Central memory CD8-positive, alpha-beta T cell (primary cell): Measurements from ENCODE around the gene ATP5PO.
"Not testable (repeated sequence)": the region's sequence is repeated elsewhere in the genome, so short reads cannot be mapped to it uniquely, and the experiment has no call there.

Experiments used
- ATAC-seq: fragments of 150-1000 bp; cut with Tn5 transposase; replicated peaks from 2 replicates; pipeline ENCODE4 v1.10.0; 2022; ENCODE audit warnings: mild to moderate bottlenecking, moderate FRiP score, moderate number of reproducible peaks; ENCODE audit not compliant: poor library complexity, severe bottlenecking; ENCODE audit errors: extremely low read depth
- DNase-seq, 2 donors: peaks; one replicate each; pipeline ENCODE4 v3.0.0; 2021; ENCODE audit warnings: low spot score in 2 of 2
- H3K27ac Mint-ChIP-seq: one replicate; pipeline ENCODE4 v1.8.0; 2022; ENCODE audit warnings: low read depth, mild to moderate bottlenecking, moderate library complexity, mixed read lengths
- H3K27me3 Mint-ChIP-seq: one replicate; pipeline ENCODE4 v1.8.0; 2022; ENCODE audit warnings: mixed read lengths
- H3K36me3 Mint-ChIP-seq: one replicate; pipeline ENCODE4 v1.8.0; 2022; ENCODE audit warnings: mild to moderate bottlenecking, moderate library complexity, mixed read lengths; ENCODE audit not compliant: insufficient read depth
- H3K4me1 Mint-ChIP-seq: one replicate; pipeline ENCODE4 v1.8.0; 2022; ENCODE audit warnings: mixed read lengths
- H3K4me3 Mint-ChIP-seq: one replicate; pipeline ENCODE4 v1.8.0; 2022; ENCODE audit warnings: mild to moderate bottlenecking, moderate library complexity, mixed read lengths
- H3K9me3 Mint-ChIP-seq: one replicate; pipeline ENCODE4 v1.8.0; 2022; ENCODE audit warnings: mixed read lengths

The ATP5PO gene

DNA sequence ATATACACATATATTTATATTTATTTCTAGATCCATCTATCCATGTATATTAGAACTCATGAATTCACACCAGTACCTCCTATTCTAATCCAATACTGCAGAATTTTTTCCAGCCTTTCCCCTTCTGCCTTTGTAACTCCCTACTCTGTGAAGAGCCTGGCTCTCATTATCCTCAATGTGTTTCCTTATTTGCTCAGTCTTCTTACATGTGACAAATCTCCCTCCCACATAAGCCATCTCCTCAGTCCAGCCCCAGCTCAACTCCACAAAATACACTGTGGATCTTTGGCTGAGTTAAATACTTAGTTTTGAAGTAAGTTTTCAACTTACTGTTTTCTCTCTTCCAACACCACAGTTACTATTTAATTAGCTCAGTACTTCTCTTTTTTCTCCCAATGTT is 45.7 kb downstream of the ATP5PO start:
- H3K36me3 Mint-ChIP-seq: no peaks in the 10 kb centered on the region
- H3K9me3 Mint-ChIP-seq: no peaks in the 10 kb centered on the region
- H3K4me1 Mint-ChIP-seq: no peaks in the 10 kb centered on the region
- H3K27me3 Mint-ChIP-seq: peaks cover 17% of the 10 kb centered on the region
- no peak overlapping the region for H3K4me3 Mint-ChIP-seq
- no peak for ATAC-seq
- no peak overlapping the region for H3K27ac Mint-ChIP-seq
- no peak for DNase-seq

DNA sequence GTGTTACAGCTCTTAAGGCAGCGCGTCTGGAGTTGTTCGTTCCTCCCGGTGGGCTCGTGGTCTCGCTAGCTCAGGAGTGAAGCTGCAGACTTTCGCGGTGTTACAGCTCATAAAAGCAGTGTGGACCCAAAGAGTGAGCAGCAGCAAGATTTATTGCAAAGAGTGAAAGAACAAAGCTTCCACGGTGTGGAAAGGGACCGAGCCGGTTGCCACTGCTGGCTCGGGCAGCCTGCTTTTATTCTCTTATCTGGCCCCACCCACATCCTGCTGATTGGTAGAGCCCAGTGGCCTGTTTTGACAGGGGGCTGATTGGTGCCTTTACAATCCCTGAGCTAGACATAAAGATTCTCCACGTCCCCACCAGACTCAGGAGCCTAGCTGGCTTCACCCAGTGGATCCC is 47.7 kb downstream of the ATP5PO start:
- H3K9me3 Mint-ChIP-seq, H3K36me3 Mint-ChIP-seq, ATAC-seq, H3K4me1 Mint-ChIP-seq, H3K27ac Mint-ChIP-seq, DNase-seq: not testable (repeated sequence)
- peak overlapping the region; percentile 23 for H3K4me3 Mint-ChIP-seq
- H3K27me3 Mint-ChIP-seq: peaks cover 34% of the 10 kb centered on the region

DNA sequence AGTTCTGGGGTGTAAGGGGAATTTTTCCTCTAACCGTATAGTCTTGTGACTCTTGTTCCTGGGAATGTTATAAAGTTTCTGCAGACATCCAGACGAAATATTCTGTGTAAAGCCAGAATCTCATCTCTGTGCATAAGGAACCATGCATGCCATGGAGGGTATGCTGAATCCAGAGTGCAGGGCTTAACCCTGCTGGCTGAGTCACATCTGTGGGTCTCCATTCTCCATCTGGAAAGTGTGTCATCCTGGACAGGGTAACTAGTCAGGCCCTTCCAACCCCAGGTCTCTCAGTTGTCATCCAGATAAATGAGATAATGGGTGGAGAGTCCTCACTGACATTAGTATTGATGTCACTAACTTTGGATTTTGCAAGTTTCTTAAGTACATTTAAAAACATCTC is 48.8 kb downstream of the ATP5PO start:
- Mint-ChIP-seq H3K9me3 (no peaks in the 10 kb centered on the region), H3K27me3 (peaks cover 34% of the 10 kb centered on the region), H3K4me3 (no peak overlapping the region), H3K36me3 (peaks cover 2% of the 10 kb centered on the region), H3K27ac (no peak overlapping the region), H3K4me1 (no peaks in the 10 kb centered on the region)
- ATAC-seq: no peak
- no peak for DNase-seq

DNA sequence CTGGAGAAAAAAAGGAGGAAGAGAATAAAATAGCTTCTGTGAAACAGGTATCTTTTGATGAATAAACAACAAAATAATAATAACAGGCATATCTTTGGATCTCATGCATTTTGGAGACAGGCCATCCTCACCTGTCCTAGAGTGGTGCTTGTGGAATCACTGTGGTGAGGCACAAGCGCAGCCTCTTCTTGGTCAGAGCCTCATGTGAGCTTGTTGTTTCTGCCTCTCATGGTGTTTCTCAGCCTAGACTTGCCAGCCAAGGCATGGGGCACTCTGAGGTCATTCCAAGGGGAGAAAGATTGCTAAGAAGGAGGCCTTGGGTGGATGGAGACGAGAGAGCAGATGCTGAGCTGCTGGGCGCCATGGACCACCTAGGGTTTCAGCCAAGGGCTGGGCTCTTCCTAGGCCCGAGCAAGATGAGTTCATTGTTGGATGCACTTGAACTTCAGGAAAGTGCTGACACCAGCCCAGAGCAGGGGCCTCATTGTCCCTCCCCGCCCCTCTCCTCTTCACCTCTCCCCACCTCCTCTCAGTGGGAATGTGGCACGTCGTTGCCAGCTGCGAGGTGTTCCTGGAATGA is 49.5 kb downstream of the ATP5PO start:
- no peak for ATAC-seq
- Mint-ChIP-seq H3K4me3 (no peak overlapping the region), H3K9me3 (no peaks in the 10 kb centered on the region), H3K27ac (no peak overlapping the region), H3K4me1 (no peaks in the 10 kb centered on the region), H3K36me3 (peaks cover 2% of the 10 kb centered on the region), H3K27me3 (peaks cover 35% of the 10 kb centered on the region)
- no peak for DNase-seq

DNA sequence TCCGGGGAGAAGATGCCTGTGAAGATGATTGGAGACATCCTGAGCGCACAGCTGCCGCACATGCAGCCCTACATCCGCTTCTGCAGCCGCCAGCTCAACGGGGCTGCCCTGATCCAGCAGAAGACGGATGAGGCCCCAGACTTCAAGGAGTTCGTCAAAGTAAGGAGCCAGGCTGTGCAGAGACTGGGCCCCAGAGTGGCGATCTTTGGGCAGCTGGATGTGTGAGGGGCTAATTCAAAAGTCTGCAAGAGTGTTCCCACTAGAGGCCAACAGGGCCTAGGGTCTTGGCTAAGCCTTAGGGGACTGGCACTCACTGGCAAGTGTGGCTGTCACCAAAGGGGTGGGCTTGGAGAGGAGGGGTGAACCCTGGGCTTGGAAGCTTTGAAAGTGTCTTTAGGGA is 50.4 kb downstream of the ATP5PO start:
- Mint-ChIP-seq H3K36me3 (peaks cover 2% of the 10 kb centered on the region), H3K4me3 (no peak overlapping the region), H3K4me1 (no peaks in the 10 kb centered on the region), H3K27ac (no peak overlapping the region), H3K9me3 (no peaks in the 10 kb centered on the region), H3K27me3 (peaks cover 31% of the 10 kb centered on the region)
- ATAC-seq (no peak), DNase-seq (no peak)

DNA sequence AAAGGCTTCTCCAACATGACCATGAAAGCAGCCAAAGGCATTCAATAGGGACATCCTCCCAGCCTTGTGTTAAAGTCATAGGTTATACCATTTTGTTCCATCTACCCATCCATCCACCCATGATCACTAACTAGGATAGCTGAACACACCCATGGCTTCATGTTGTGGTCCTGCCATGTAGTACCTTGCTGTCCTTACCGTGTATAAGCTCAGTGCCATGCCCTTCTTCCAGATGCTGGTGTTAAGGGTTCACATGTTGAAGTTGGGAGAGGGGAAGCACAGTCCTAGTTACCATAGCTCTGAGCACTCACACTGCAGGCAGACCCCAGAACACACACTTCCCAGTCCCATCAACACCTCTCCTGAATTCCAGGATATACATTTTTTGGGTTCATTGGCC is 51.5 kb downstream of the ATP5PO start:
- no peak for ATAC-seq
- no peak overlapping the region for H3K27ac Mint-ChIP-seq
- H3K27me3 Mint-ChIP-seq: peaks cover 37% of the 10 kb centered on the region
- H3K36me3 Mint-ChIP-seq: peaks cover 2% of the 10 kb centered on the region
- no peaks in the 10 kb centered on the region for H3K4me1 Mint-ChIP-seq
- no peak overlapping the region for H3K4me3 Mint-ChIP-seq
- no peaks in the 10 kb centered on the region for H3K9me3 Mint-ChIP-seq
- no peak for DNase-seq

DNA sequence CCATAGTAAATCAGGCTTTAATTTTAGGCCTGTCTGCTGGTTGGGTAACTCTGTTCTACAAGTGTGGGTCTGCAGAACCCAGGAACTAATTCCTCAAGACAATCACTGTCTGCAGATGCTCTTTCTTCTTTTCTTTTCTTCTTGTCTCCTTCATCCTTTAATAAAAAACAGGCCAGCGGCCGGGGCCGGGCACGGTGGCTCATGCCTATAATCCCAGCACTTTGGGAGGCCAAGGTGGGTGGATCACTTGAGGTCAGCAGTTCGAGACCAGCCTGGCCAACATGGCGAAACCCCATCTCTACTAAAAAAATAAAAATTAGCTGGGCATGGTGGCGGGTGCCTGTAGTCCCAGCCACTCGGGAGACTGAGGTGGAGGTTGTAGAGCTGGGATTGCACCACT is 52.4 kb downstream of the ATP5PO start:
- H3K36me3 Mint-ChIP-seq, H3K9me3 Mint-ChIP-seq, H3K27ac Mint-ChIP-seq, H3K4me3 Mint-ChIP-seq, DNase-seq, H3K4me1 Mint-ChIP-seq, ATAC-seq: not testable (repeated sequence)
- H3K27me3 Mint-ChIP-seq: peaks cover 46% of the 10 kb centered on the region

DNA sequence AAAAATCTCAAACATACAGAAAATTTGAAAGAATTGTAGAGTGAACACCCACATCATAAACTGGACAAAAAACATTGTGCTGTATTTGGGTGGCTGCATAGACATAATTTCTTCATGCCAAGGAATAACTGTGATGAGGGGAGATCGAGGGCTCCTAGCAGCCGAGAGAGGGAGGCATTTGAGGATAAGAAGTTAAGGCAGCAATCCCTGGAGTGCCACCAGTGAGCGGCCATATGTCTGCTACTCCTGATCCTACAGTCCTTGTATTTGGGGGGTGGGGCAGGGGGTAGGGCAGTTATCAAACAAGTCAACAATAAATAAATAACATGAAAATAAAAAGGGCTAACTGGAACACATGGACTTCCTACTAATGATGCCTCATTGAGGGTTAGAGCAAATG is 54.5 kb downstream of the ATP5PO start:
- H3K4me1 Mint-ChIP-seq: no peaks in the 10 kb centered on the region
- no peak overlapping the region for H3K27ac Mint-ChIP-seq
- H3K27me3 Mint-ChIP-seq: peaks cover 46% of the 10 kb centered on the region
- no peak for ATAC-seq
- no peak overlapping the region for H3K4me3 Mint-ChIP-seq
- H3K9me3 Mint-ChIP-seq: no peaks in the 10 kb centered on the region
- H3K36me3 Mint-ChIP-seq: peaks cover 2% of the 10 kb centered on the region
- DNase-seq: no peak

DNA sequence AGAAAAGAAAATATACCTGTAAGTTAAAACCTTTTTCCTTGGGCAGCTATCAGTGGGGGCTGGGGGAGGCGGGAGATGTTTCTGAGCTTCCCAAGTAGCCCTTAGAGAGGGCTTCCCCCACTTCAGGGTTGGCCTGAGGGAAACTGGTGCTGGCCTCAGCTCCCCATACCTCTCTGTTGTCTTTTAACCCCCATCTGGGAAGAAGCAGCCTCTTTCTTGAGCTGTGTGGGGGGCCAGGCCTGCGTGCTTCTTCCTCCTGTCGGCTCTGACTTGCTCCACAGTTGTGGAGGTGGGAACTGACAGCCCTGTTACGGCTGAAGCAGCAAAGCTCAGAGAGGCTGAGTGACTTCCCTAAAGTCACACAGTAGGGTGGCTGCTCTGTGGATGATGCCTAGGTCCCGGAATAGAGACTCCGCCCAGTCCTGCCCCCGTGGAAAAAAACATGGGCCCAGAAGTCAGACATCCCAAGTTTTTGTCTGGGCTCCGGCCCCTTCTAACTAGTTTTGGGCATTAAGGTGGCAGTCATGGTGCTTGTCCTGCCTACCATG is 55.2 kb downstream of the ATP5PO start:
- Mint-ChIP-seq H3K36me3 (peaks cover 2% of the 10 kb centered on the region), H3K27me3 (peaks cover 46% of the 10 kb centered on the region)

DNA sequence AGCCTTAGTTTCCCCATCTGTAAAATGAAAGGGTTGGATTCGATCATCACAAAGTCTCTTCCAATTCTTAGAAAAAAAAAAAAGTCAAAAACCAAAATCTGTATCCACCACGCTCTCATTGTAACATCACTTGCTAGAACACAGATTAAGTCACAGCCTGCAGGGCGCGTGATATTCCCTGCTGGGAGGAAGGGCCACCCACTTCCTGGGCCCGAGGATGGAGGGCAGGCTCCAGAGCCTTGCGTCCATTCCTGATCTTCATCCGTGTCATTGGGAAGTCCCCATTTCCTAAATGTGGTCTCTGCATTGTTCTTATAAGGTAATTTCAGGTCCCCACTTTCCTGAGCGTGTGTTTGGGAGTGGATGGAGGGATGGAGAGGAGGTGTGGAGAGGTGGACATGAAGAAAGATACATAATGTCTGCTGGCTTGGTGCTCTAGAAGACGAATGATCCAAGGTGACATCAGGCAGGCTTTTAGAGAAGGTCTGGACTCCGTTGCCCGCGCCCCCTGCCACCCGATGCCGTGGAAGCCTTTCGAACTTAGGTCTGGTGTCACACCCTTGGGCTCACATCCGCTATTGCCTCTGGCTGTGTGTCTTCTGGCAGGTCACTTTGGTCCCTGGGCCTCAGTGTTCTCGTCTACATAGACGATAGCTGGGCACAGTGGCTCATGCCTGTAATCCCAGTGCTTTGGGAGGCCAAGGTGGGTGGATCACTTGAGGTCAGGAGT is 56.1 kb downstream of the ATP5PO start:
- H3K27me3 Mint-ChIP-seq: peaks cover 38% of the 10 kb centered on the region
- ATAC-seq: no peak

More for the DNA sequence above, 55.2 kb downstream of the ATP5PO start:
- Mint-ChIP-seq H3K4me1 (no peaks in the 10 kb centered on the region), H3K9me3 (no peaks in the 10 kb centered on the region), H3K4me3 (no peak overlapping the region), H3K27ac (no peak overlapping the region)
- DNase-seq (no peak), ATAC-seq (no peak)

DNA sequence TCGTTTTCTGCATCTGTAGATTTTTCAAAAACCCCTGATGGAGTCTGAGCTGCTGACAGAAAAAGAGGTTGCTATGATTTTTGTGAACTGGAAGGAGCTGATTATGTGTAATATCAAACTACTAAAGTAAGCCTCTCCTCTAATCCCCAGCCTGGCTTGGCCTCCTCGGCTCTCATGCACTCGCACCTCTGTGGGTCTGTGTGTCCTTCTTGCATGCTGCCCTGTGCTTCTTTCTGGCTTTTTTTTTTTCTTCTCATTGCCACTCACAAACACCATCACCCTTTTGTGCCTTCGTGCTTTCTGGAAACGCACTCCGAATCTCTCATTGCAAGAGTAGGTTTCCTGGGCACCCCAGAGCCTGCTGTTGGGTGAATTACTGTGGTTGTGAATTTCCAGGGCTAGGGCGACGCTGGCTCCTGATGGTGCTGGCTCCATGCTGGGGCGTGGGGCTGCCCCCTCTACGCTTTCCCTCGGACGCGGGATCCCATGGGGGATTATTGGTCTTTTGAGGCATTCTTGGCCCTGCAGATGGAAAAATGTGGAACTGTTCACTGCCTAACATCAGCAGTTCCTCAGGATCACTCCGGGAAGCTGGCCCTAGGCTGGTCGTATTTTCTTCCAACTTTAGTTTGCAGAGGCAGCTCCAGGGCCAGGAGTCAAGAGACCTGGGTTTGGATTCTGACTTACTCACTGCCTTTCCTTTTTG is 56.8 kb downstream of the ATP5PO start:
- Mint-ChIP-seq H3K9me3 (no peaks in the 10 kb centered on the region), H3K36me3 (peaks cover 2% of the 10 kb centered on the region), H3K27ac (no peak overlapping the region), H3K4me3 (no peak overlapping the region), H3K27me3 (peaks cover 33% of the 10 kb centered on the region), H3K4me1 (no peaks in the 10 kb centered on the region)
- ATAC-seq (no peak), DNase-seq (no peak)

More for the DNA sequence above, 56.1 kb downstream of the ATP5PO start:
- Mint-ChIP-seq H3K27ac (no peak overlapping the region), H3K9me3 (no peaks in the 10 kb centered on the region), H3K36me3 (peaks cover 2% of the 10 kb centered on the region), H3K4me3 (no peak overlapping the region), H3K4me1 (no peaks in the 10 kb centered on the region)
- no peak for DNase-seq

DNA sequence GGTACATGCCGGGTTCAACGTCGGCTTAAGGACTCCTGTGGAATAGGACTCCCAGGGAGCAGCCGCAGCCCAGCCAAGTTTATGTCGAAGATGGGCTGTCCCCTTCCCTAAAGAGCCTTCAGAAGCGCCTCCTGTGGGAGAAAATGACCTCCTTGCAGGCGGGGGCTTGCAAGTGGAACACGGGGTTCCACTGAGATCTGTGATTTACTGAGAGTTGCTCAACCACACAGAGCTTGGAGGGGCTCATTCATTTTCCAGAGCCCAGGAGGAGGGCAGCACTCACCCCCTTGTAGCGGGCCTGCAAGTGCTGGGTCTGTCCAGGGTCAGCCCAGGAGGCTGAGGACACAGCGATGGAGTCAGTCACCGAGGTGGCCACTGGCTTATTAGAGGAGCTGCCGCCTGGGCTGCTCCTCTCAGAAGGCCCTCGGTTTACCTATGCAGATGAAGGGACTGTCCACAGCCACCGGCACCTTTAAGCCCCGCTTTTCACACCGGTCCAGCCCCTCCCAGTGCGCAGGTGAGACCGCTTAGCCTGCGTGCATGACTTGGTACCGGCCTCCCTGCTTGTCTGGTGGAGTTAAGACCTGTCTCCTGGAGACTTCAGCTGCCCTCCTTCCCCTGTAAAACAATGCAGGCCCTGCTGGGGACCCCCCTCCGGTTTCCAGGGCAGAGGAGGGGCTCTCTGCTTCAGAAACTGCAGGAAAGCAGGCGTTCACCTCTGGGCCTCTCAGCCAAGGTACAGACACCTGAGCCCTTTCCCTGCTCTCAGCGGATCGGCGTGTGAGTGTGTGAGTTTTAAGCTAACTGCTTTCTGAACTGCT is 57.5 kb downstream of the ATP5PO start:
- ATAC-seq (no peak), DNase-seq (no peak)
- Mint-ChIP-seq H3K36me3 (peaks cover under 1% of the 10 kb centered on the region), H3K27ac (no peak overlapping the region), H3K4me1 (no peaks in the 10 kb centered on the region), H3K4me3 (no peak overlapping the region), H3K27me3 (peaks cover 33% of the 10 kb centered on the region), H3K9me3 (no peaks in the 10 kb centered on the region)
